ENCODE data around the gene FYN.

Gene FYN

DNA sequence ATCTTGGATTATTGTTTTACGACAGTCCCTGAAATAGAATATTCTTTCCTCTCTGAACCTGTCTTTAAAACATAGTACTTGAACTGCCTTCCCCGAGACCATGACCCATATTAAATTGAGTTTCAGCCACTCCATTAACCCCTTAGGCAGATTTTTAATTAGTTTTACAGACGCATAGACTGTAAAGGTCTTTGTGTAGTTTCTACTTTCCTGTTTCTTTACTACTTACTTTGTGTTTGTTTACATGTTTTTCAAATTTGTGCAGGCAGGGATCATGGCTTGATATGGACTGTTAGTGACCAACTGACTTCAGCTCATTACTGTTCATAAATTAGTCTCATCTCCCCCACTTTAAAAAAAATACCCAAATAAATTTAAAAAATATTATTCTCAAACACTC lies 53.8 kb downstream of the FYN start:
- H3K27me3 ChIP-seq (ENCODE audit: control insufficient read depth, low read length): no peaks in the 10 kb centered on the region
- H3F3A ChIP-seq (ENCODE audit: control insufficient read depth, insufficient read depth): no peaks in the 10 kb centered on the region
- H3K4me1 ChIP-seq (ENCODE audit: control insufficient read depth, low read length): no peaks in the 10 kb centered on the region
- H3K9me2 ChIP-seq (replicated peaks; ENCODE audit: control insufficient read depth, low read length): no peaks in the 10 kb centered on the region; the same call in 1 of the 2 replicates
- no peaks in the 10 kb centered on the region for H3K9me3 ChIP-seq (ENCODE audit: control insufficient read depth, insufficient read depth, low read length)
- no peak overlapping the region for H3K27ac ChIP-seq (ENCODE audit: low read depth, low read length)
- no peaks in the 10 kb centered on the region for H4K20me1 ChIP-seq (ENCODE audit: control insufficient read depth, insufficient read depth, low read depth, low read length)
- TF ChIP-seq EZH2phosphoT487 (IDR thresholded peaks at IDR 0.05; ENCODE audit: borderline replicate concordance, low read length): no peak
- TF ChIP-seq, protein P1, sequence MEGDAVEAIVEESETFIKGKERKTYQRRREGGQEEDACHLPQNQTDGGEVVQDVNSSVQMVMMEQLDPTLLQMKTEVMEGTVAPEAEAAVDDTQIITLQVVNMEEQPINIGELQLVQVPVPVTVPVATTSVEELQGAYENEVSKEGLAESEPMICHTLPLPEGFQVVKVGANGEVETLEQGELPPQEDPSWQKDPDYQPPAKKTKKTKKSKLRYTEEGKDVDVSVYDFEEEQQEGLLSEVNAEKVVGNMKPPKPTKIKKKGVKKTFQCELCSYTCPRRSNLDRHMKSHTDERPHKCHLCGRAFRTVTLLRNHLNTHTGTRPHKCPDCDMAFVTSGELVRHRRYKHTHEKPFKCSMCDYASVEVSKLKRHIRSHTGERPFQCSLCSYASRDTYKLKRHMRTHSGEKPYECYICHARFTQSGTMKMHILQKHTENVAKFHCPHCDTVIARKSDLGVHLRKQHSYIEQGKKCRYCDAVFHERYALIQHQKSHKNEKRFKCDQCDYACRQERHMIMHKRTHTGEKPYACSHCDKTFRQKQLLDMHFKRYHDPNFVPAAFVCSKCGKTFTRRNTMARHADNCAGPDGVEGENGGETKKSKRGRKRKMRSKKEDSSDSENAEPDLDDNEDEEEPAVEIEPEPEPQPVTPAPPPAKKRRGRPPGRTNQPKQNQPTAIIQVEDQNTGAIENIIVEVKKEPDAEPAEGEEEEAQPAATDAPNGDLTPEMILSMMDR (IDR thresholded peaks at IDR 0.05; ENCODE audit: low read depth, low read length, poor library complexity, severe bottlenecking): no peak
- no peak overlapping the region for H3K4me2 ChIP-seq (ENCODE audit: low read length)
- no peaks in the 10 kb centered on the region for H3K79me2 ChIP-seq (ENCODE audit: control insufficient read depth, low read length)
- H3K4me3 ChIP-seq (ENCODE audit: low read length): no peak overlapping the region
- H3K36me3 ChIP-seq (ENCODE audit: control insufficient read depth, low read length): no peaks in the 10 kb centered on the region

GRCh38 chr6:111818539-111819226 lies 54.6 kb downstream of the FYN start:
- Histone ChIP-seq H3K9me2 (replicated peaks; ENCODE audit: control insufficient read depth, low read length) (no peaks in the 10 kb centered on the region), H3K9me3 (ENCODE audit: control insufficient read depth, insufficient read depth, low read length) (no peaks in the 10 kb centered on the region), H3K4me1 (ENCODE audit: control insufficient read depth, low read length) (no peaks in the 10 kb centered on the region), H3F3A (ENCODE audit: control insufficient read depth, insufficient read depth) (no peaks in the 10 kb centered on the region), H3K4me3 (ENCODE audit: low read length) (no peak overlapping the region), H3K27me3 (ENCODE audit: control insufficient read depth, low read length) (no peaks in the 10 kb centered on the region), H3K4me2 (ENCODE audit: low read length) (no peak overlapping the region), H3K27ac (ENCODE audit: low read depth, low read length) (no peak overlapping the region), H3K79me2 (ENCODE audit: control insufficient read depth, low read length) (no peaks in the 10 kb centered on the region), H3K36me3 (ENCODE audit: control insufficient read depth, low read length) (no peaks in the 10 kb centered on the region), H4K20me1 (ENCODE audit: control insufficient read depth, insufficient read depth, low read depth, low read length) (no peaks in the 10 kb centered on the region)
- no peak for TF ChIP-seq EZH2phosphoT487 (IDR thresholded peaks at IDR 0.05; ENCODE audit: borderline replicate concordance, low read length)
- TF ChIP-seq, protein P1 (IDR thresholded peaks at IDR 0.05; ENCODE audit: low read depth, low read length, poor library complexity, severe bottlenecking): no peak

- no peaks in the 10 kb centered on the region for H3F3A ChIP-seq (ENCODE audit: control insufficient read depth, insufficient read depth)
- no peaks in the 10 kb centered on the region for H3K9me3 ChIP-seq (ENCODE audit: control insufficient read depth, insufficient read depth, low read length)
- H3K4me2 ChIP-seq (ENCODE audit: low read length): no peak overlapping the region
- H3K4me3 ChIP-seq (ENCODE audit: low read length): no peak overlapping the region
- no peaks in the 10 kb centered on the region for H3K9me2 ChIP-seq (replicated peaks; ENCODE audit: control insufficient read depth, low read length)
- H4K20me1 ChIP-seq (ENCODE audit: control insufficient read depth, insufficient read depth, low read depth, low read length): no peaks in the 10 kb centered on the region
- H3K27me3 ChIP-seq (ENCODE audit: control insufficient read depth, low read length): no peaks in the 10 kb centered on the region
- H3K4me1 ChIP-seq (ENCODE audit: control insufficient read depth, low read length): no peaks in the 10 kb centered on the region
- no peak for TF ChIP-seq EZH2phosphoT487 (IDR thresholded peaks at IDR 0.05; ENCODE audit: borderline replicate concordance, low read length)
- TF ChIP-seq, protein P1 (IDR thresholded peaks at IDR 0.05; ENCODE audit: low read depth, low read length, poor library complexity, severe bottlenecking): no peak
- no peaks in the 10 kb centered on the region for H3K36me3 ChIP-seq (ENCODE audit: control insufficient read depth, low read length)
- no peaks in the 10 kb centered on the region for H3K79me2 ChIP-seq (ENCODE audit: control insufficient read depth, low read length)
- no peak overlapping the region for H3K27ac ChIP-seq (ENCODE audit: low read depth, low read length)
Observed at GRCh38 chr6:111817451-111818120, 55.7 kb downstream of the FYN start.

Data from DOHH2 (cell line).